SU-DHL-6 (cell line): ENCODE measurements around the gene RNF111.

ENCODE experiments used
- H2AFZ ChIP-seq: fragments of 200-600 bp; sonication (generic); 2 replicates; pipeline ENCODE4 v1.6.1; 2014; ENCODE audit warnings: low read depth, mild to moderate bottlenecking, moderate library complexity, mixed read lengths, antibody characterized with exemption, low read length; ENCODE audit not compliant: severe bottlenecking
- H3F3A ChIP-seq: fragments of 200-600 bp; shearing (Covaris generic); 2 replicates; pipeline ENCODE4 v1.6.0; 2016; ENCODE audit warnings: antibody characterized with exemption, mild to moderate bottlenecking; ENCODE audit not compliant: insufficient read depth
- H3K27ac ChIP-seq: fragments of 200-600 bp; sonication (generic); 2 replicates; pipeline ENCODE4 v1.5.1; 2016; ENCODE audit warnings: low read depth, mild to moderate bottlenecking, low read length, moderate library complexity, mixed read lengths
- H3K27me3 ChIP-seq: fragments of 200-600 bp; sonication (generic), shearing (Covaris generic); 2 replicates; pipeline ENCODE4 v1.6.0; 2014; ENCODE audit warnings: mild to moderate bottlenecking, low read length
- H3K36me3 ChIP-seq: fragments of 200-600 bp; sonication (generic); 2 replicates; pipeline ENCODE4 v1.6.1; 2014; ENCODE audit warnings: mild to moderate bottlenecking, low read length, mixed read lengths
- H3K4me2 ChIP-seq: fragments of 300-600, 200-600 bp; shearing (Covaris generic), sonication (generic); 2 replicates; pipeline ENCODE4 v1.6.0; 2014; ENCODE audit warnings: low read length, low read depth, mild to moderate bottlenecking; ENCODE audit not compliant: poor library complexity, severe bottlenecking
- H3K4me3 ChIP-seq: fragments of 200-600 bp; sonication (generic); 2 replicates; pipeline ENCODE4 v1.5.1; 2014; ENCODE audit warnings: antibody characterized with exemption, low read length, mild to moderate bottlenecking, mixed read lengths; ENCODE audit not compliant: insufficient read depth, poor library complexity, severe bottlenecking
- H3K79me2 ChIP-seq: fragments of 200-600 bp; sonication (generic); 2 replicates; pipeline ENCODE4 v1.6.1; 2014; ENCODE audit warnings: mild to moderate bottlenecking, low read length, moderate library complexity; ENCODE audit not compliant: insufficient read depth
- H3K9ac ChIP-seq: fragments of 200-600 bp; sonication (generic); 2 replicates; pipeline ENCODE4 v1.7.0; 2014; ENCODE audit warnings: mild to moderate bottlenecking, low read length
- H3K9me2 ChIP-seq: fragments of 200-600 bp; sonication (generic); replicated peaks from 2 replicates; pipeline ENCODE4 v1.6.1; 2014; ENCODE audit warnings: low read length; ENCODE audit not compliant: insufficient read depth
- H3K9me3 ChIP-seq: fragments of 200-600 bp; sonication (generic); 2 replicates; pipeline ENCODE4 v1.6.1; 2014; ENCODE audit warnings: low read length, mixed read lengths; ENCODE audit not compliant: insufficient read depth
- H4K20me1 ChIP-seq: fragments of 200-600 bp; sonication (generic); 2 replicates; pipeline ENCODE4 v1.6.1; 2014; ENCODE audit warnings: low read depth, mild to moderate bottlenecking, antibody characterized with exemption, low read length, moderate library complexity, mixed read lengths
- EZH2phosphoT487 ChIP-seq: fragments of 200-600 bp; sonication (generic), shearing (Covaris generic); conservative IDR thresholded peaks from 2 replicates; pipeline ENCODE4 v1.6.1; 2018; ENCODE audit warnings: mild to moderate bottlenecking, antibody characterized with exemption, low read length, moderate library complexity, mixed read lengths
- TF ChIP-seq, protein P1 (sequence below): fragments of 200-600 bp; sonication (generic); IDR thresholded peaks from one replicate; pipeline ENCODE4 v1.5.1; 2017; ENCODE audit warnings: antibody characterized with exemption, mild to moderate bottlenecking, low read length, moderate library complexity; ENCODE audit not compliant: insufficient read depth, poor library complexity, severe bottlenecking

Gene RNF111

DNA sequence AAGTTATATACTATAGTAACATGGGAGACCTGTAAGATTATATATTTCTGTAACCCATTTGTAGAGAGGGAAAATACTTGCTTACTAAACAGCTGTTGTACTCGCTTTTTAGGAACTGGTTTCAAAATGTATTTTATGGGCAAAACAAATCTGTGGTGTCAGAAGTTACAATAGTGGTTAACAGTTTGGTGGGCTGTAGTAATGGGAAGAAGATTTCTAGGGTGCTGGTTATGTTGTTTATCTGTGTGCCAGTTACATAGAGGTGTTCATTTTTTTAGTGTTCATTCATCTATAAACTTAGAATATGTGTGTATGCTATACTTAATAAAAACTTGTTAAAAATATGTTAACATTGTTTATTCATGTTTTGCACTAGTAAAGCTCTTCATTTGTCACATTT lies 42.1 kb downstream of the RNF111 start:
- H3K79me2 ChIP-seq, result peaks cover 61% of the 10 kb centered on the region
- peaks cover 7% of the 10 kb centered on the region; the same call in 1 of the 2 replicates for H4K20me1 ChIP-seq
- no peak overlapping the region for H3K9ac ChIP-seq
- TF ChIP-seq EZH2phosphoT487, result no peak
- no peaks in the 10 kb centered on the region for H3K27me3 ChIP-seq
- no peak overlapping the region for H2AFZ ChIP-seq
- H3F3A ChIP-seq, result peaks cover 5% of the 10 kb centered on the region; the same call in 1 of the 2 replicates
- H3K4me3 ChIP-seq, result no peak overlapping the region
- no peaks in the 10 kb centered on the region for H3K9me2 ChIP-seq
- H3K4me2 ChIP-seq, result no peak overlapping the region
- H3K27ac ChIP-seq, result no peak overlapping the region
- H3K36me3 ChIP-seq, result peaks cover 36% of the 10 kb centered on the region
- no peaks in the 10 kb centered on the region; the same call in 1 of the 2 replicates for H3K9me3 ChIP-seq

DNA sequence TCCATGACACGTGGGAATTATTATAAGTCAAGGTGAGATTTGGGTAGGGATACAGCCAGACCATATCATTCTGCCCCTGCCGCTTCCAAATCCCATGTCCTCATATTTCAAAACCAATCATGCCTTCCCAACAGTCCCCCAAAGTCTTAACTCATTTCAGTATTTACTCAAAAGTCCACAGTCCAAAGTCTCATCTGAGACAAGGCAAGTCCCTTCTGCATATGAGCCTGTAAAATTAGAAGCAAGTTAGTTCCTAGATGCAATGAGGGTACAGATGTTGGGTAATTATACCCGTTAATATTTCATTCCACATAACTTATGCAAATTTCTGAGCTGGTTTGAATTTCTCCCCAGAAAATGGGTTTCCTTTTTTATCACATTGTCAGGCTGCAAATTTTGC lies 47.7 kb downstream of the RNF111 start:
- peaks cover 4% of the 10 kb centered on the region; the same call in 1 of the 2 replicates for H3K9me3 ChIP-seq
- no peaks in the 10 kb centered on the region for H3K27me3 ChIP-seq
- H4K20me1 ChIP-seq, result peaks cover 2% of the 10 kb centered on the region; the same call in 1 of the 2 replicates
- no peak overlapping the region for H2AFZ ChIP-seq
- peaks cover 48% of the 10 kb centered on the region for H3K36me3 ChIP-seq
- H3F3A ChIP-seq, result no peaks in the 10 kb centered on the region
- H3K27ac ChIP-seq, result no peak overlapping the region
- H3K4me2 ChIP-seq, result no peak overlapping the region
- no peak overlapping the region for H3K9ac ChIP-seq
- peaks cover 77% of the 10 kb centered on the region for H3K79me2 ChIP-seq
- no peak overlapping the region for H3K4me3 ChIP-seq
- no peaks in the 10 kb centered on the region for H3K9me2 ChIP-seq
- TF ChIP-seq, protein P1, sequence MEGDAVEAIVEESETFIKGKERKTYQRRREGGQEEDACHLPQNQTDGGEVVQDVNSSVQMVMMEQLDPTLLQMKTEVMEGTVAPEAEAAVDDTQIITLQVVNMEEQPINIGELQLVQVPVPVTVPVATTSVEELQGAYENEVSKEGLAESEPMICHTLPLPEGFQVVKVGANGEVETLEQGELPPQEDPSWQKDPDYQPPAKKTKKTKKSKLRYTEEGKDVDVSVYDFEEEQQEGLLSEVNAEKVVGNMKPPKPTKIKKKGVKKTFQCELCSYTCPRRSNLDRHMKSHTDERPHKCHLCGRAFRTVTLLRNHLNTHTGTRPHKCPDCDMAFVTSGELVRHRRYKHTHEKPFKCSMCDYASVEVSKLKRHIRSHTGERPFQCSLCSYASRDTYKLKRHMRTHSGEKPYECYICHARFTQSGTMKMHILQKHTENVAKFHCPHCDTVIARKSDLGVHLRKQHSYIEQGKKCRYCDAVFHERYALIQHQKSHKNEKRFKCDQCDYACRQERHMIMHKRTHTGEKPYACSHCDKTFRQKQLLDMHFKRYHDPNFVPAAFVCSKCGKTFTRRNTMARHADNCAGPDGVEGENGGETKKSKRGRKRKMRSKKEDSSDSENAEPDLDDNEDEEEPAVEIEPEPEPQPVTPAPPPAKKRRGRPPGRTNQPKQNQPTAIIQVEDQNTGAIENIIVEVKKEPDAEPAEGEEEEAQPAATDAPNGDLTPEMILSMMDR, result no peak
- TF ChIP-seq EZH2phosphoT487, result no peak

DNA sequence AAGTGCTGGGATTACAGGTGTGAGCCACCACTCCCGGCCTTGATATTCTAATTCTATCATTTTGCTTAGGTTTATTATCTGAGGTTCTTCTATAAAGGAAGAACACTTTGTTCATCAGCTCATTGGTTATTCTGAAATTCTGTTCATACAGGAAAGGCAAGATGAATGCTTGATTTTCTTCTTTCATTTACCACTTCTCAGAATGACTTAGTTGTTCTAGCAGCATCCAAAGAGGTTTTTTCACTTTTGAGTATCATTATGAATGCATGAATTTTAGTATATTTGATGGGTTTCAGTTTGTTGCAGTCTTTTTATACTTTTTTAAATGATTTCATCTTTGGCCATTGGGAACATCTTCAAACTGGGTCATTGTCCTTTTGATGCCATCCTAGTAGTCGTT lies 51.8 kb downstream of the RNF111 start:
- Histone ChIP-seq H3K36me3 (peaks cover 27% of the 10 kb centered on the region), H3K27me3 (no peaks in the 10 kb centered on the region), H3F3A (no peaks in the 10 kb centered on the region), H3K9ac (no peak overlapping the region), H2AFZ (no peak overlapping the region), H3K4me3 (no peak overlapping the region), H3K27ac (no peak overlapping the region), H3K9me3 (peaks cover 4% of the 10 kb centered on the region; the same call in 1 of the 2 replicates), H4K20me1 (no peaks in the 10 kb centered on the region), H3K9me2 (no peaks in the 10 kb centered on the region), H3K4me2 (no peak overlapping the region), H3K79me2 (peaks cover 95% of the 10 kb centered on the region)
- TF ChIP-seq, protein P1, result no peak
- no peak for TF ChIP-seq EZH2phosphoT487

DNA sequence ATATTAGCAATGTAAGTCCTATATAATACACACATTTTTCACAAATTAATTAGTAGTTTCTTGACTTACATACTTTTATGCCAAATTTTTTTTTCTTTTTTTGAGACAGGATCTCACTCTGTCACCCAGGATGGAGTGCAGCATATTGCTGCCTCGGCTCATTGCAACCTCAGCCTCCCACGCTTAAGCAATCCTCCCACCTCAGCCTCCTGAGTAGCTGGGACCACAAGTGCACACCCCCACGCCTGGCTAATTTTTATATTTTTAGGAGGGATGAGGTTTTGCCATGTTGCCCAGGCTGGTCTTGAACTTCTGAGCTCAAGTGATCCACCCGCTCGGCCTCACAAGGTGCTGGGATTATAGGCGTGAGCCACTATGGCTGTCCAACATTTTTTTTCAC lies 54.6 kb downstream of the RNF111 start:
- Histone ChIP-seq H3K27me3 (no peaks in the 10 kb centered on the region), H3K79me2 (peaks cover 94% of the 10 kb centered on the region), H2AFZ (no peak overlapping the region), H3K9me3 (no peaks in the 10 kb centered on the region), H3K4me2 (no peak overlapping the region), H3K27ac (no peak overlapping the region), H3K9ac (no peak overlapping the region), H3K4me3 (no peak overlapping the region), H3K9me2 (no peaks in the 10 kb centered on the region), H3K36me3 (peaks cover 11% of the 10 kb centered on the region; the same call in 1 of the 2 replicates), H4K20me1 (no peaks in the 10 kb centered on the region), H3F3A (no peaks in the 10 kb centered on the region)
- no peak for TF ChIP-seq EZH2phosphoT487
- TF ChIP-seq, protein P1, result no peak
